Prostate gland (tissue), 2 donors: Measurements from ENCODE around the gene HOXD11.

Experiments used
- CTCF ChIP-seq, 4 experiments: fragments of 200-600 bp in 2 of 4; fragments of 450-650 bp in 2 of 4; sonication (generic) in 2 of 4; IDR thresholded peaks; 1 replicate in 3 of 4; 2 replicates in 1 of 4; pipeline ENCODE4 v1.5.1; 2016 to 2019; ENCODE audit warnings: antibody characterized with exemption in 4 of 4, mild to moderate bottlenecking in 2 of 4, moderate library complexity in 2 of 4
- POLR2A ChIP-seq: fragments of 450-650 bp; IDR thresholded peaks from one replicate; pipeline ENCODE4 v1.6.1; 2016; ENCODE audit warnings: antibody characterized with exemption, mild to moderate bottlenecking
- POLR2AphosphoS5 ChIP-seq: sonication (generic); formaldehyde crosslinking; IDR thresholded peaks from one replicate; pipeline ENCODE4 v1.6.1; 2017; ENCODE audit warnings: antibody characterized with exemption

DNA sequence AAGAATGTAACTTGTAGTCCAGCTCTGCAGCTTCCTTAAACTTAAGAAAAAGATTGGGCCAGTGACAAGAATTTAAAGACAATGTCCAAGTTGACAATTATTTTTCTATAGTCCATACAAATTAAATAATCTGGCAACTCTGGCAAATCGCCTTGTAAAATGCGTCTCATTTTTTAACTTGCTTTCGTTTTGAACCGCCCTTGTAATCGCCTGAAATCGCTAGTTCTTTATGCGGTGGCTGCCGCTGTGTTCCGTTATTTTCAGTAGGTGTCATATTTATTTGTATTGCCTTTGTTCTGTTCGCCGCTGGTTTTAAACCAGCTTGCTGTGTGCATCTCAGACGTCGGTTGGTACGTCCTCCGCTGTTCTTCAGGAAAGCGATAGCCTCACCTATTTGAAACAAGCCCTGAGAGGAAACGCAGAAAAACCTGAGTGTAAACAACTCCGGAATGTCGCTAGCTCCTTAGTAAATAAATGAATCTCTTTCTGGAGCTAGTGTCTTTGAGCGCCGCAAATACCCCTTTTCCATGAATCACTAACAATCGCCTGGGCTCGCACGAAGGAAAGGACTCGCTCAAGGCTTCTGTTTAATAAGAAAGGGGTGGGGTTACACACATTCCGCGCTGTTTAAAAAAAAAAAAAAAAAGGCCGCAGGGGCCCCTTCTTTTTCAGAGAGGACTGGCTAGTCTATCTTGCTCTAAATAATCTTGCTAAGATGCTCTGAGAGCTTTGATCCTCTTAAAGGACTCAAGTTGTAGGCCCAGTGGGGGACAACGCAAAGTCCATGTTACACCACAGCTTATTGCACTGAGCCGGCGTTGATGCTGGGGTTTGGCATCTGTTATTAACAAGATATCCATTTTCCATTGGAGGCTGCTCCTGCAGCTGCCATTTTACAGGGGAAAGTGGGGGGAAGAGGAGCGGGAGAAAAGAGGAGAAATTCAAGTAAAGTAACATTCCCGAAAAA is 25.4 kb downstream of the HOXD11 start:
- TF ChIP-seq CTCF (IDR thresholded peaks at IDR 0.05), result no peak
- TF ChIP-seq POLR2A, result no peak
- TF ChIP-seq POLR2AphosphoS5, result no peak
